ENCODE measurements around the gene LSM3. TPM values are rescaled to one million over a fixed set of nuclear protein-coding genes. Genes with fewer than 3 reads are reported as not detected.

LSM3 gene
- polyA plus RNA-seq, 3 donors = 14.5 to 20.0 (median 18.5) TPM

- peak in 5 of 11 donors; percentile 17 to 33 (median 24) for DNase-seq (ENCODE audit: extremely low read depth in 1 of 11, low read depth in 9 of 11, low spot score in 4 of 11)
These were observed 904 bp upstream of the LSM3 start for GRCh38 chr3:14177580-14178246.

- no peak for DNase-seq (ENCODE audit: extremely low read depth in 1 of 11, low read depth in 9 of 11, low spot score in 4 of 11)
These were observed 473 bp downstream of the LSM3 start for GRCh38 chr3:14179114-14179465.

GRCh38 chr3:14179795-14180194 is 1.2 kb downstream of the LSM3 start:
- no peak for DNase-seq (ENCODE audit: extremely low read depth in 1 of 11, low read depth in 9 of 11, low spot score in 4 of 11)

GRCh38 chr3:14181253-14181652 is 2.6 kb downstream of the LSM3 start:
- no peak for DNase-seq (ENCODE audit: extremely low read depth in 1 of 11, low read depth in 9 of 11, low spot score in 4 of 11)

DNA sequence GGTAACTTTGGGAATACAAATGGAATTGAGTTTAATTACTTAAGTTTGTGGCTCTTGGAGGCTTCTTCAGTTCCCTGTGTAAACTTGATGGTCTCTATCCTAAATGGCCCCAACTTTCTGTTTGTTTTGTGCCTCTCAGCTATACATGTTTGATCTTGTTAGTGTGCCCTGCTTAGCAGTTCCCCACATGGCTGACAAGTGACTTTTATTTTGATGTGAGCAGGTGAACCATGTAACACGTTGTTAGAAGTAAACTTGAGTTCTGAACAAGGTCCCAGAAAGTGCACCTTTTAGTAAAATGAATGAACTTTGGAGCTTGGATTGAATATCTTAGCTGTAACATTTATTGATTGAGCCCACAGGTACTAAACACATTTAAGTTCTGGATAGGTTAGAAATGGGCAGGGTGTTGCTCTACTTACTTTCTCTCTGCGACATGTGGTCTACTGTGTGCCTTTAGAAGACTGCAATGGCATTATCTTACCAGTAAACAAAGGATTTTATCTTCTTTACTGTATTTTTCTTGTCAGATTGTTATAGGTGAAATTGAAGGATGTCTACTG is 4.5 kb downstream of the LSM3 start:
- DNase-seq (ENCODE audit: extremely low read depth in 1 of 11, low read depth in 9 of 11, low spot score in 4 of 11) = no peak

- no peak for DNase-seq (ENCODE audit: extremely low read depth in 1 of 11, low read depth in 9 of 11, low spot score in 4 of 11)
These were observed 8.3 kb downstream of the LSM3 start for GRCh38 chr3:14186854-14187458.

DNA sequence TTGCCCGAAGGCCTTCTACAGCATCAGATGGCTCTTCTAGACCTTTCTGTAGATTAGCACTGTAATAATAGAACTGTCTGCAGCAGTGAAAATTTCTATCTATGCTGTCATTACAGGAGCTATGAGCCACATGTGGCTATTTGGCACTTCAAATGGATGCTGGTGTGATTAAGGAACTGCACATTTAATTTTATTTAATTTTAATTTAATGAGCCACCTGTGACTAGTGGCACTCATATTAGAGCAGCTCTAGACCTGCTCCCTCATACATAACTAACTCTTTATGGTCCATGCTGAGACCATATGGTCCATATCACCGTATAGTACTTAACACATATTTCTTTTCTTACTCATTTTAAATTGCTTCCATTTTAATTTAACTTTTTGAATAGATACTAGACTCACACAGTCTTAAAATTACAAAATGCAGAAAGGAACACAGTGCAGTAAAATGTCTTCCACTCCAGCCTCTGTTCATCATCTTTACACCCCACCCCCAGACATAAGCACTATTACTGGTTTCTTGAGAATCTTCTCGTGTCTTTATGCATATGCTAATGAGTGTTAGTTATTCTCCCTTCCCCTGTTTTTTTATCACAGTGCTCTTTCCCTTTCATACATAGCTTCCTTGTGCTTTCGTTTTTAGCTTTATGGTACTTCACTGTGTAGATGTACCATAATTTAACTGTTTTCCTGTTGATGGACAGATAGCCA is 9.6 kb downstream of the LSM3 start:
- DNase-seq (ENCODE audit: extremely low read depth in 1 of 11, low read depth in 9 of 11, low spot score in 4 of 11) = no peak

GRCh38 chr3:14194865-14195264 is 16.2 kb downstream of the LSM3 start:
- no peak for DNase-seq (ENCODE audit: extremely low read depth in 1 of 11, low read depth in 9 of 11, low spot score in 4 of 11)

- no peak for DNase-seq (ENCODE audit: extremely low read depth in 1 of 11, low read depth in 9 of 11, low spot score in 4 of 11)
These were observed 21.0 kb downstream of the LSM3 start for GRCh38 chr3:14199641-14200040.

DNA sequence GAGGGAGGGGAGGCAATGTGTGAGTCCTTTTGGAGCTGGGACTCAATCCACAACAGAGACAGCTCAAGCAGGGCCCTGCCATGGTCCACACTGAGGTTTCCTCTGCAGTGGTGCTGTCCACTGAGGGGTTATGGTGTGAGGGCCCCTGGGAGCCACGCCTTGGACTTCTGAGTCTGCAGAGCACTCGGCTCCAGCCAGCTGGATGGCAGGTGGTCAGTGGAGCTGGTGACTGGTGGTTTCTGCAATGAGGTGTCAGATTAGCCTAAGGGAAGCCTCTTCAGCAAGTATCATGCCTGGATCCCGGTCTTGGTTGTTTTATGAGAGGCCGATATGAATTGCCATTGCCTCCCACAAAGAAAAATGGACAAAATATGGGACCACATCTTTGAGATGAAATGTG is 21.7 kb downstream of the LSM3 start:
- no peak for DNase-seq (ENCODE audit: extremely low read depth in 1 of 11, low read depth in 9 of 11, low spot score in 4 of 11)

DNA sequence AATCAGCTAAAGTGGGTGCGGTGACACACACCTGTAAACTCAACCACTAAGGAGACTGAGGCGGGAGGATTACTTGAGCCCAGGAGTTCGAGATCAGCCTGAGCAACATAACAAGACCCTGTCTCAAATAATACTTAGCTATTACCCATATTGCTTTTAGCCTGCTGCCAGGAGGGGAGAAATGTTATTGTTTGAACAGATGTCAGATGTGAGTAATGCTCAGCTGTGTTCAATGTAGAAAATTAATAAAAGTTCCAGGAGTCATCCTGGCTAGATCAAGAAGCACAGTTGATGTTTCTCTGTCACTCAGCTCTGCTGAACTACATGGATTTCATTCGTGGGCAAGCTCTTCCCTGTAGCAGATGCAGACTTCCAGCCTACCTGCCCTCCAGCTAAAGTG is 22.2 kb downstream of the LSM3 start:
- no peak for DNase-seq (ENCODE audit: extremely low read depth in 1 of 11, low read depth in 9 of 11, low spot score in 4 of 11)

DNA sequence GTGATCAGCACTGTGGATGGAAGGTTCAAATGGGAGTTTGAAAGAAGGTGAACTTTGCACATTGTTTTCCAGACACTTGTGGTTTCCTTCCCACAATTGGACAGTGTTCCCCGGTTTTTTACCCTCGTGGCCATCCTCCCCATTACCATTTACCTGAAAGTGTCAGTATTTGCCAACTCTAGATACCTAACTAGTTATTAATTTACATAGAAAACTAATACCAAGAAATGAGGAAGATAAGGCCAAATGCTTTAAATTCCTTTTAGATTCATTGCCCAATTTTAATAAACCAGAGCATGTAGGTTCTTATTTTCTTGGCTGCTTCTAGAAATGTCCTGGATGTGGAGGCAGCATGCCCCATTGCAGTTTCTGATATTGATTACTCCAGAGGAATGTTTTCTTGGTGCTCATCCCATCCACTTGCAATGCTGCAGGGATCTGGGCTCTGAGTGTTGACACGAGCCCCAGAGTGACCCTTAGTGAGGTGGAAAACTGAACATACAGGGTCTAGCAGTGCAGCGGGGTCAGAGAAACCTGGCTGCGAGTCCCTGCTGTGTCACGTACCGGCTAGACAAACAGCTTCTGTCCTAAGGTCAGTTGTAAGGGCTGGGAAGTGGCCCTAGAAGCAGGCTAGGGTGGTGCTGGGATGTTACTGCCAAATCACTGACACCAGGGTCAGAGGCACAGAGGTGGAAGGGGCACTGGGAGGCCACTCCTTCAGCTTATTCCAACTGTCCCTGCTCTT is 23.5 kb downstream of the LSM3 start:
- DNase-seq (ENCODE audit: extremely low read depth in 1 of 11, low read depth in 9 of 11, low spot score in 4 of 11) = no peak

DNA sequence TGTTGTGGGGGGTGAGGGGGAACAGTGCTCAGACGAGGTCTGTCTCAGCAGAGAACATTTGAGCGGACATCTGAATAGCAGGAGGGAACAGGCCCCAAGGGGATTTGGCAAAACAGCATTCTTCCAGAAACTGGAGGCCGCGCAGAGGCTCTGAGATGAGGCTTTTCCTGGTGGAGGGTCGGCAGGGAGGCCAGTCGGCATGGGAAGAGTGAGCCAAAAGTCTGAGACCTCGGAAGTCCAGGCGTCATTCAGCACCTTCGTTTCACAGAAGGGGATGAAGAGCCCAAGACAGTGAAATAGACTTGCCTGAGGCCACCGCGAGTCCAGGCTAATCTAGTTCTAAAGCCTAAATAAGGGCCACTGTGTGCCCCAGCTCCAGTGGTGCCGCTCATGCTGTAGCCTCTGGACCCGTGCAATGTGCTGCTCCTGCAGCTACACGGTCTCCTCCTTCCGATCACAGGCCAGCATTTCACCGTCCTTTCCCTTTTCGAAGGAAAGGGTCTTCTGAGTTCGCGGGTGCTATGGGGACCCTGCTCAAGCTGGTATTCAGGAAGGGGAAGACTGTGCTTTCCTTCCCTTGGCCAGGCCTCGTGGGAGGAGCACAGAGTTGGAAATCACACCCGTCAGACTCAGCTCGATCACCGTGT is 24.4 kb downstream of the LSM3 start:
- DNase-seq (ENCODE audit: extremely low read depth in 1 of 11, low read depth in 9 of 11, low spot score in 4 of 11) = no peak

- peak in 10 of 11 donors; percentile 63 to 84 (median 74) for DNase-seq (ENCODE audit: extremely low read depth in 1 of 11, low read depth in 9 of 11, low spot score in 4 of 11)
These were observed 25.0 kb downstream of the LSM3 start for GRCh38 chr3:14203521-14204079.

GRCh38 chr3:14204515-14205284 is 26.1 kb downstream of the LSM3 start:
- no peak for DNase-seq (ENCODE audit: extremely low read depth in 1 of 11, low read depth in 9 of 11, low spot score in 4 of 11)

DNA sequence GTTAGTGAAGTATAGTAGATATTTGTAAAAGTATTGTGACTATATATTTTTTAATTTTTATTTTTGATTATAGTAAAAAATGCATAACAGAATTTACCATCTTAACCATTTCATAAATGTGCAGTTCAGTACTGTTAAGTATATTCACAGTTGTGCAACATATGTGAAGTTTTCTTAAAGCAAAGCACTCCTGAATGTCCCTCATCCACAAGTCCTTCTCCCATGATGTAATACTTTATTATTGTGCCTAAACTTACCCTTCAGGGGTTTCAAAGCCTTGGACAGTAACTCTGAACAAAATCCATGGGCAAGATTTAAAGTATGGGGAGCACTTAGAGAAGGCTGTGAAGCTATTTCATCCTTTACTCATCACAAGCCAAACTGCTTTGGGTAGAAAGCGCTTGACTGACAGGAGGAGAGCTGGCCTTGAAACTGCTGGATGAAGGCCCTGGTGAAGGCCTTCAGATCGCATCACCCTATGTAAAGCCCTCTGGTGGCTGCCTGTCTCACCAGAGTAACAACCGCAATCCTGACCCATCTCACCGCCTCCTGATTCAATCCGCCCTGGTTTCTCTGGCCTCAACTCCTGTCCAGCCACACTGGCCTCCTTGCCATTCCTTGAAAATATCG is 28.0 kb downstream of the LSM3 start:
- no peak for DNase-seq (ENCODE audit: extremely low read depth in 1 of 11, low read depth in 9 of 11, low spot score in 4 of 11)

GRCh38 chr3:14208168-14208567 is 29.6 kb downstream of the LSM3 start:
- DNase-seq (ENCODE audit: extremely low read depth in 1 of 11, low read depth in 9 of 11, low spot score in 4 of 11) = no peak

GRCh38 chr3:14208977-14209394 is 30.4 kb downstream of the LSM3 start:
- no peak for DNase-seq (ENCODE audit: extremely low read depth in 1 of 11, low read depth in 9 of 11, low spot score in 4 of 11)
